GM18511 (cell line): ENCODE measurements around the gene TBXAS1.
"Not testable (repeated sequence)": the region's sequence is repeated elsewhere in the genome, so short reads cannot be mapped to it uniquely, and the experiment has no call there.

Source experiments
- ATAC-seq: cut with Tn5 transposase; IDR thresholded peaks from one replicate; pipeline ENCODE4 v1.9.1; 2021; ENCODE audit warnings: mild to moderate bottlenecking, moderate library complexity; ENCODE audit not compliant: unreplicated experiment

TBXAS1 gene

GRCh38 chr7:139886899-139887298 lies 57.8 kb downstream of the TBXAS1 start:
- ATAC-seq, result no peak

- no peak for ATAC-seq
Measured at GRCh38 chr7:139887992-139888481, 59.0 kb downstream of the TBXAS1 start.

DNA sequence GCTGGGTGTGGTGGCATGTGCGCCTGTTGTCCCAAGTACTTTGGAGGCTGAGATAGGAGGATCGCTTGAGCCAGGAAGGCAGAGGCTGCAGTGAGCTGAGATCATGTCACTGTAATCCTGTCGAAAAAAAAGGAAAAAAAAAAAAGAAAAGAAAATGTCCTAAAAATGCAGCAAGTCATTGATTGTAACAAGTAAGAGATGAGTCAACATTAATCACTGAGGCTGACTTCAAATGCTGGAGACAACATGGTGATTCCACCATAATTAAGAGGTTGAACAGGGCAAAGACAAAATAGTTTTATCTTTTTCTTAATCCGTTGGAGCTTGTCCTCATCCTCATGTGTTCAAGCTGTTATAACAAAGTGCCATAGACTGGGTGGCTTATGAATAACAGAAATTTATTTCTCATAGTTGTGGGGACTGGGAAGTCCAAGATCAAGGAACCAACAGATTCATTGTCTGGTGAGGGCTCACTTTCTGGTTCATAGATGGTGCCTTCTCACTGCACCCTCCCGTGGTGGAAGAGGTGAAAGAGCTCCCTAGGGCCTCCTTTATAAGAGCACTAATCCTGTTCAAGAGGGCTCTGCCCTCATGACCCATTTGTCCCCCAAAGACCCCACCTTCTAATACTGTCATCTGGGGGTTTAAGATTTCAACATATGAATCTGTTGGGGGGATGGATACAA lies 60.3 kb downstream of the TBXAS1 start:
- no peak for ATAC-seq

DNA sequence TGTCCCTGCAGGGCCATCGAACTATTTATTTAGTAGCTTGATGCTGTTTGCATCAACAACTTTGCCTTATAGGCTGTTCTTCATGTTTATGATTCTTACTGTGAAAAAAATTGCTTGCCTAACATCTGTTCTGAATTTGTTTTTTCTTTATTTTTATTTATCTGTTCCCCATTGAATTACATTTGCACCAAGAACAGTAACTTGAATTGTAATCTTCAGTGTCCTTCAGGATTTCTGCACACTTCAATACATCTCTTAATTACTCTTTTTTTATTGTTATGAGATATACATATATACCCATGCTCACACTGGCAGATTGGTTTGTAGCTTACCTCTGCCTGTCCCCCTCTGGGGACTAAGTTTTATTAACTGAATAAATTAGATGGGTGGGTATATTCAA lies 64.4 kb downstream of the TBXAS1 start:
- ATAC-seq, result no peak

DNA sequence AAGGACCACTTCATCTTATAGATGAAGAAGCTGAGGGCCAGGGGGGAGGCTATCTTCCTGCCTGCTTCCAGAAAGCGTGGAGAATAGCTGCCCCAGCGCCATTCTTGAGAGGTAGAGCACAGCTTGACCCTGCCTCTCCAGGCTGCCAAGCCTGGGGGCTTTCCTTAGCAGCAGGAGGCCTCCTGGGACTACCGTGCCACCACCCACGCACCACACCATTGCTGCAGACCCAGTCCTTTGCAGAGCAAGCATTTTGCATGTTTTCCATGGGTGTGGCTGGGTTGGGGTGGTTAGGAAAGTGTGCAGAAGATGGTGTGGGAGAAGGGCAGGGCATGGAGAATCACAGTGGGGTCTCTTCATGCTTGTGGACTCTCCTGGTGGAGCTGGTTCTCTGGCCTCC lies 64.9 kb downstream of the TBXAS1 start:
- peak; percentile 84 for ATAC-seq

DNA sequence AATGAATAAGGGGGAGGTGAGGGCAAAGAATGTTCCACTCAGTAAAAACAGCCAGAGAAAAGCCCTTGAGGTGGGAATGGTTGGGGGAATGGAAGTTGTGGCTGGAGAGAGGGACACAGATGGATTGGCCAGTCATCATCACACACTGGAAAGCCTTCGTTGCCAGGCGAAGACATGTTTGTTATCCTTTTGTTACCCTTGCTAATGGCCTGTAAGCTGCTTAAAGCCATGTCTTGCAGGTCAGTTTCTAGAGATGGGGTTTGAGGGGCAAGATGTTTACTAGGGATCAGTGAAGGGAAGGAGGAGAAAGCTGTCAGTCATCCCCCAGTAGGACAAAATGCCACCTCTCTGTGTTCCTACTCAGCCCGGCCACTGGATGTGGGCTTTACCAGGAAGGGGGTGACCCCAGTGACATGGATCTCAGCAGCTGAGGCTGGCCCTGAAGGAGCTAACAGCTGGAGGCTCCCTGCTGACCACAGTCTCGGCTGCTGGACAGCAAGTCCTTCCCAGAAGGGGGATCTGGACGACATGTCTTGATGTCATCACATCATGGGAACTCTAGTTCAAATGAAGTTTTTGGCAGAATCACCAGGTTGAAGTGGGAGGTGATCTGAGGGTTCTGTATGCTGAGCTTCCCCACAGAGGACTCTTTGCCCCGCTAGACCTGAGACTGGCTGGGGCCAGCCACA lies 66.2 kb downstream of the TBXAS1 start:
- ATAC-seq, result no peak

DNA sequence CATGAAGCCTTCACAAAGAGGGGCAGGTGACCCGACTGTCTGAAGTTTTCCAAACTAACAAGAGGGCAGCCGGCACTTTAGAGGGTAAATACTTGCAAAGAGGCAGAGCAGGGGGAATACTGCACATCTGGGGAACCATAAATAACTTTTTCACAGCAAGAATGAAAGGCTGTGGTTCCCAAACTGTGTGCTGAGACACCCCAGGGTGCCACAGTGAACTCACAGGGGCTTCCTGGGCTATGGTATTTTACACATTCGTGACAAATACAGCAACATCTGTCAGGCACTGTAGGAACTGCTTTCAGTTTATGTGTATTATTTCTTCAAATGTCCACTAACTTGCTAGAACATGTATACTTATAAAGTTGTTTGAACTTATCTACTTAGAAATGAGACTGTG lies 67.2 kb downstream of the TBXAS1 start:
- no peak for ATAC-seq

GRCh38 chr7:139896831-139897230 lies 67.8 kb downstream of the TBXAS1 start:
- ATAC-seq, result no peak

GRCh38 chr7:139897422-139898090 lies 68.5 kb downstream of the TBXAS1 start:
- ATAC-seq, result no peak

DNA sequence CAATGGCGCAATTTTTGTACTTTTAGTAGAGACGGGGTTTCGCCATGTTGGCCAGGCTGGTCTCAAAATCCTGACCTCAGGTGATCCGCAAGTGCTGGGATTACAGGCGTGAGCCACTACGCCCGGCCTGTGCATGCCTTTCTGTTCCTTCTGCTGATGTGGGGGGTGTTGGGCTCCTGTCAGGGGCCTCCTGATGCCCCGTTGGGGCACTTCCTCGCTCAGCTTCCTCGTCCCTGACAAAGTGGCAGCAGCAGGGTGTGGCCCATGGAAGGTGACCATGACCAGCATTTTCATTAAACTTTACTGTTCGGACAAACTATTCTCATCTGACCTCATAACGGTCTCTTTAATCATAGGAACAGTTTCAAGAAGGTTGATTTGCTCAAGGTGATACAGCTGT lies 69.4 kb downstream of the TBXAS1 start:
- ATAC-seq, result no peak

DNA sequence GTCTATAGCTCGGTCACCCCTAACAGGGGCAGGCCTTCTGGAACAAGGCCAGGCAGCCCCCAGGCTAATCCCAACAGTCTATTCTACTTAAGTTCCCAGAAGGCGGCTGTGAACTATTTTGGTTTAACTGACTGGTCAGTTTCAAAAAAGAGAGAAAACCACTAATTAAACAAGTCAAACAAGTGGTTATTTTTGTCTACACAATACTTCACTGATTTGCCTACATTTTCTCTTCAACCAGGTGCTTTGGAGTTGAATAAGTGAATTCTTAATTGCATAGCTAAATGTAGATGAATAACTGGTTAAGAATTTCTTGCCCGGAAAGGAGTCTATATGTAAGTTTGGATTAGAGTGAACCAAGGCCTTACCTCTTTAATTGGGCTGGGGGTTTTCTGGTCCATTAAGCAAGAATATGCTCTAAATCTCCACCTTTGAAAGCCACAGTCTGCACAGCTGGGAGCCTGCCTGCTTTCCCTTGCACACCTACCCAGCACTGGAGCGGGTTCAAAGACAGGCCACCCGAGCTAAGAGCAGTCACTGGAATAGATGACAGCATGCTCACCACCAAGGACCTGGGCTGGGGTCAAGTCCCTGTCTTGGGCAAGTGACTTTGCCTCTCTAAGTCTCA lies 70.4 kb downstream of the TBXAS1 start:
- ATAC-seq, result no peak

GRCh38 chr7:139900326-139900725 lies 71.3 kb downstream of the TBXAS1 start:
- no peak for ATAC-seq

DNA sequence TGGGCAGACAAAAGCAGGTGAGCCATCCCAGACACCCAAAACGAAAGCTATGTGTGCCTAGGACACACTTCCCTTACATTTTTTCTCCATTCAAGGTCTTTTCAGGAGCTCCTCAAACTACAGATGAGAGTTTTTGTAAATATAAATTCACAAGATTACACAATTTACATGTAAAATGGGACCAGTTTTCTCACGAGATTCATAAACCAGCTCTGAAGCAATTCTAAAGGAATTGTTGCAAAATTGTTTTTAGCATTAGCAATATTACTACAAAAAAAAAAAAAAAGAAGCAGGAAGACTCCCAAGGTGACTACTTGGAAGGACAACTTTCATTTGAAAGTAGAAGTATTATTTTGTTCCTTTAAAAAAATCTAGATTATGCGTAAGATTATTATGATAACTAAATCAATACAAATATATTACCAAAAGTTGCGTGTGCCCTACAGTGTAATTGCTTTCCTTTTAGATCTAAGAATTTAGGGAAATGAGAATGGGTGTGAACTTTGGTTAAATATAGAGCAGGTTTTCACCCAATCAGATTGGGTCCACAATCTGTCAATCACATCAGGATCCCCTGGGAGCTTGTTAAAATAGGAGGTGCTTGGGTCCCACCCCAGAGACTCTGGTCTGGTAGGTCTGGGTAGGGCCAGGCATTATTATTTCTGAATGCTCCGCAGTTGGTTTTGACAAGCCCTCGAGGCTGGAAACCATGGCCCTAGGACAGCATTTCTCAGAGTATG lies 72.2 kb downstream of the TBXAS1 start:
- ATAC-seq, result no peak

DNA sequence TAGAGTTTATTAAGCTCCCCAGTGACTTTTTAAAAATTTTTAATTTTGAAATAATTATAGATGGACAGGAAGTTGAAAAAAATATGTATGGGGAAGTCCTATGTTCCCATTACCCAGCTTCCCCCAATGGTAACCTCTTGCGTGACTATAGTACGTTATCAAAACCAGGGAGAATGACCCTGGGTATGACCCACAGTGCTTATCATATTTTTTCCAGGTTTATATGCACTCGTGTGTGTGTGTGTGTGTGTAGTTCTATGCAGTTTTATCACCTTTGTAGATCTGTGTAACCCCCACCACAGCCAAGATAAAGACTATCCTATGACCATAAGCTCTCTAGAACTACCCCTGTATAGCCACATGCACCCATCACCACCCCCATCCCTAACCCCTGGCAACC lies 72.8 kb downstream of the TBXAS1 start:
- no peak for ATAC-seq

DNA sequence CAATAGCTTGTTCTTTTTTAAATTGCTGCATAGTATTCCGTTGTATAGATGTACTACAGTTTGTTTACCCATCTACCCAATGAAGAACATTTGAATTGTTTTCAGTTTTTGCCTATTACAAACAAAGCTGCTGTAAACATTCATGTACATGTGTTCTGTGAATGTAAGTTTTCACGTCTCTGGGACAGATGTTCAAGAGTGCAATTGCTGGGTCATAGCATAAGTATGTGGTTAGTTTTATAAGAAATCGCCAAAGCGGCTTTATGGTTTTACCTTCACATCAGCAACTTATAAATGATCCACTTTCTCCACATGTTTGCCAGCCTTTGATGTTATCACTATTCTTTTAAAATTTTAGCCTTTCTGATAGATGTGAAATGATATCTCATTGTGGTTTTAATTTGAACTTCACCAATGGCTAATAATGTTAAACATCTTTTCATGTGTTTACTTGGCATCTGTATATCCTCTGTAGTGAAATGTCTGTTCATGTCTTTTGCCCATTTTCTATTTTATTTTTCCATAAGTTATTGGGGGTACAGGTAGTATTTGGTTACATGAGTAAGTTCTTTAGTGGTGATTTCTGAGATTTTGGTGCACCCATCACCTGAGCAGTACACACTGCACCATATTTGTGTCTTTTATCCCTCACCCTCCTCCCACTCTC lies 73.5 kb downstream of the TBXAS1 start:
- ATAC-seq, result no peak

GRCh38 chr7:139903103-139903477 lies 74.0 kb downstream of the TBXAS1 start:
- ATAC-seq, result not testable (repeated sequence)

DNA sequence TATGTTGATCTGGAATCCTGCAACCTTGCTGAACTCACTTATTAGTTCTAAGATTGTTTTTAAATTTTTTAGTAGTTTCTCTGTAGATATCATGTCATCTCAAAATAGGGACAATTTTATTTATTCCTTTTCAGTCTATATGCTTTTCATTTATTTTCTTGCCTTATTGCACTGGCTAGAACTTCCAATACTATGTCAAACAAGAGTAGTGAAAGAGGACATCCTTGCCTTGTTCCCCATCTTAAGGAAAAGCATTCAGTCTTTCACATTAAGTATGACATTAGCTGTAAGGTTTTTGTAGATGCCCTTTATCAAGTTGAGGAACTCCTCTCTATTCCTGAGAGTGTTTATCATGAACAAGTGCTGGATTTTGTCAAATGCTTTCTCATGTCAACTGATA lies 77.8 kb downstream of the TBXAS1 start:
- ATAC-seq, result no peak

GRCh38 chr7:139908792-139909191 lies 79.7 kb downstream of the TBXAS1 start:
- no peak for ATAC-seq

DNA sequence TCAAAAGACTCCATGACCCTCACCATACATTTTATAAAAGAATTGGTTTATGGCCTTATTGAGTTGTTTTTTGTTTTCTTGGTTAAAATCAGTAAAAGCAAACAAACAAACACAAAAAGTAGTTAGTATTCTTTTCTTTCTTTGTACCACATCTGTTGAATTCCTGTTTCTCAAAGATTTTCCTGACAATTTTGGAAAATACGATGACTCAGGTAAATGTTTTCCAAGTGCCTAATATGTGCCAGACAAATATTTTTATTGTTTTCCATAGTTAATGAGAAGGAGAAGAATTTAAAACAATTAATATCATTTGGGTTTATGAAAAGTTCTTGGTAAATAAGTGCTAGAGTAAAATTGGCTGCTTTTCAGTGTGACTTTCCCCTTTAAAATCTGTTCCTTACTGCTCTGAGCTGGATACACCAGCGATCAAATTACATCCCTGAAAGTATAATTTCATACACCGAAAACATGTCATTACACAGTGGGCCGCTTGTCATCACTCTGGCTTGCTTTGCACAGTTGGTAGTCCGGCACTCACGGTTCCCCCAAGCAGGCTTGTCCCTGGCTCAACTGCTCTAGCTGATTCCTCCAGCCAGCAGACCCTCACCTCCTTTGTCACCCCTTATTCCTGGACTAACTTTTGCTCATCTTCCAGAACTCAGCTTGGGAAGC lies 80.5 kb downstream of the TBXAS1 start:
- no peak for ATAC-seq
